ENCODE data around the gene BRD9.

BRD9 gene

GRCh38 chr5:878125-878524, 14.5 kb downstream of the BRD9 start:
- no peak for DNase-seq (ENCODE audit: low read depth in 2 of 2)

- no peak for DNase-seq (ENCODE audit: low read depth in 2 of 2)
Measured at GRCh38 chr5:876398-877365, 15.9 kb downstream of the BRD9 start.

DNA sequence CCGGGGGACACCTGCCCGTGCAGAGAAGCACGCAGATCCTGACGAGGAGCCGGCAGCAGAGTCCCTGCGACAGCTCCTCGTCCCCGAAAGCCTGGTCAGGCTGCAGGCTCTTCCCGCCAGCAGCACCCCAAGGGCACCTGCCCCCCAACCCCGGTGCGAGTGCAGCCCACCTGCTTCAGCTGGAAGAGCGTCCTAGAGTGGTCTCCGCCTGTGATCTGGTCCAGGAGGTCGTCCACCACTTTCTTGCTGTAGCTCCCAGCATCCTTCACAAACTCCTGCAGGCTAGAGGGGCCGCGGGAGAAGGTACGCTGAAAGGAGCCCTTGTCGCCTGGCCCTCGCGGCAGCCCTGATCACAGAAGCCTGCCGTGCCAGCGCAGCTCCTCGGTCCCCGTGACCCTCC, 16.7 kb downstream of the BRD9 start:
- DNase-seq (ENCODE audit: low read depth in 2 of 2), result no peak

DNA sequence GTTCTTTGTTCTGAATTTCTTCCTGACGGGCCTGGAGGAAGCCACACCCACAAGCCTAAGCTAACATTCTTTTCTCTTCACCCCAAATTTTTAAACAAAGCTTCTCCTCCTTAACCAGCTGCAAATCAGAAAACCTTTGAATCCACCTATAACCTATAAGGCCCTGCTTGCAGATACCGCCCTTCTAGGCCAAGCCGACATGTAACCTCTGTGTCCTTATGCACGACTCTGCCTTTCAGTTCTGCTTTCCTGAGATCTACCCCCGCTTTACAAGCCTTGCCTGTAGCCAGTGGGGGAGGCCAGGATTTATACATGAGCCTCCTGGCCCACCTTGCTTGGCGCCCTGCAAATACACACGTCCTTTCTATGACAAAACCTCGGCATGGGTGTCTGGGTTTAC, 19.3 kb downstream of the BRD9 start:
- no peak for DNase-seq (ENCODE audit: low read depth in 2 of 2)

- no peak for DNase-seq (ENCODE audit: low read depth in 2 of 2)
Measured at GRCh38 chr5:872301-872700, 20.3 kb downstream of the BRD9 start.

DNA sequence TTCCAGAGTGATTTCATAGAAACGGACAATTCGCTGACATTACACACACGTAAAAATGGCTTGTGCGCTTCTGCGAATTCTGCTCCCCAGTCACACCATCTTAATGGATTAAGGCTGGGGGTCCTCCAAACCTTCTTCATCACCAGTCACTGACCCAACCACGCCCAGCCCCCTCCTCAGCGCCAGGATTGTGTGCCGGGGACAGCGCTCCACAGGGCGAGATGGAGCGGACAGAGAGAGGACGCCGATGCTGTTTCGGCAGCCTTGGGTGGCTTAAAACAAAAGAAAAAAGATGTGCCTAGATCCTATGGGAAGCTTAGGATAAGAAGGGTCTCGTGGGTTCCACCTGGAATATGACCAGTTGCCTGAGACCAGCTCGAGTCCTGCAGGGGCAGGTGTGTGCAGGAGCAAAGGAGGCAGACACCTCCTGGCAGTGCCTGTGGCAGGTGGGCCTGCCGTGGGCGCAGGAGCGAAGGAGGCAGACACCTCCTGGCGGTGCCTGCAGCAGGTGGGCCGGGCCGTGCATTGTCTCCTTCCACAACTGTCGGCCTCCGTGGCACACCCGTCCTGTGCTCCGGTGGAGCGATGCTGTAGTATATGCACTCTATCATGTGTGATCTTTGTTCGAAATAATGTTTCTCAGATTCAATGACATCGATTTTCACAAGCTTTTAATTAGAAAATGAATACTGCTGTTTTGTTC, 20.9 kb downstream of the BRD9 start:
- no peak for DNase-seq (ENCODE audit: low read depth in 2 of 2)

- DNase-seq (ENCODE audit: low read depth in 2 of 2), result no peak
Measured at GRCh38 chr5:870956-871355, 21.6 kb downstream of the BRD9 start.

- no peak for DNase-seq (ENCODE audit: low read depth in 2 of 2)
Measured at GRCh38 chr5:868428-869135, 24.0 kb downstream of the BRD9 start.

DNA sequence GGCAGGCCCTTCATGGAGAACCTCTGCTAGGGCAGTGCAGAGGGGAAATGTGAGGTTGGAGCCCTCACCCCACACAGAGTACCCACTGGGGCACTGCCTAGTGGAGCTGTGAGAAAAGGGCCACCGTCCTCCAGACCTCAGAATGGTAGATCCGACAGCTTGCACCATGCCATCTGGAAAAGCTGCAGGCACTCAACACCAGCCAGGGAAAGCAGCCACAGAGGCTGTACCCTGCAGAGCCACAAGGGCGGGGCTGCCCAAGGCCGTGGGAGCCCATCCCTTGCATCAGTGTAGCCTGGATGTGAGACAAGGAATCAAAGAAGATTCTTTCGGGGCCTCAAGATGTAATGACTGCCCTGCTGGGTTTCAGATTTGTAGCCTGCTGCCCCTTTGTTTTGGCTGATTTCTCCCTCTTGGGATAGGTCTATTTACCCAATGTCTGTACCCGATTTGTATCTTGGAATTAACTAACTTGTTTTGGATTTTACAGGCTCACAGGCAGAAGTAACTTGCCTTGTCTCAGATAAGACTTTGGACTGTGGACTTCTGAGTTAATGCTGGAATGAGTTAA, 25.2 kb downstream of the BRD9 start:
- DNase-seq (ENCODE audit: low read depth in 2 of 2), result no peak

DNA sequence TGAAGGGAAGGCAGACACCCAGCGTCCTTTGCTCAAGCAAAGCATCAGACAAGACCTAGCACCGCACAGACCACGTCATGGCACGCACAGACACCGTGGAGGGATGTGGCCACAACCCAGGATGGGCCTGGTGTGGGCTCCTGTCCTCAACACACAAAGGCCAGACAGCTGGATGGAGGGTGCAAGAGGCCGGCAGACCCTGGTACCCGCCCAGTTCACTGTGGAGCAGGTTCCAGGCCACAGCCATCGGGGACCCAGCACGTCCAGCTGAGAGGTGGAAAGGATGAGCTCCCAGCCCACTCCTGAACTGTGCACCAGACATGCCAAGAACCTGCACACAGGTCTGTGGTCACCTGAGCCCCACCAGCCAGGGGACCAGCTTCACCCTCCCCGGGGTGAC, 26.8 kb downstream of the BRD9 start:
- no peak for DNase-seq (ENCODE audit: low read depth in 2 of 2)

- DNase-seq (ENCODE audit: low read depth in 2 of 2), result no peak
Measured at GRCh38 chr5:865168-865521, 27.5 kb downstream of the BRD9 start.

DNA sequence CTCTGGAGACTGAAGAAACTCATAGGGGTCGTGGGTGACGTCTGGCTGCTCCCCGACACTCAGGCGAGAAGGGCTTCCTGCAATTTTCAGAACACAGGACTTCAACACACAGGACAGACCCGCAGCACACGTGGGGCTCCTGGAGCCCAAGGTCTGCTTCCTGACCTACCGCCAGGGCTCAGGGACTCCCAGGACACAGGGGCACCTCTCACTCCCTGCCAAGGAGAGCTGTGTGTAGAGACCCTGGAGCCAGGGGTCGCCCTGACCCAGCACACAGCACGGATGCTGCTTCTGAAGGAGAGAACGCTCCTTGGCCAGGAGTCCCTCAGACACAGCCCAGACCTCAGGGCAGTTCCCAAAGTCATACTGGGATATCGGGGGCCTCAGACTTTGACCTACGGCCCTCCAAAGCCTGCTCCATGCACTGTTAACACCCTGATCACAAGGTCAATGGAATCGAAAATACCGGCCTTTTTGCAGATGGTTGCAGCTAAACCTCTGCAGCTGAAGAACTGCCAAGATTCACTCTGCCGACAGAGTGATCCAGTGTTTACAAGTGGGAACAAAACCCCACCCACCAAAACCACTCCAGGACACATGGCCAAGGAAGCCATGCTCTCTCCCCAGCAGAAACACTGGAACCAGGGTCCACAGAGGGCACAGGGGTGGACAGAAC, 28.0 kb downstream of the BRD9 start:
- DNase-seq (ENCODE audit: low read depth in 2 of 2), result no peak

DNA sequence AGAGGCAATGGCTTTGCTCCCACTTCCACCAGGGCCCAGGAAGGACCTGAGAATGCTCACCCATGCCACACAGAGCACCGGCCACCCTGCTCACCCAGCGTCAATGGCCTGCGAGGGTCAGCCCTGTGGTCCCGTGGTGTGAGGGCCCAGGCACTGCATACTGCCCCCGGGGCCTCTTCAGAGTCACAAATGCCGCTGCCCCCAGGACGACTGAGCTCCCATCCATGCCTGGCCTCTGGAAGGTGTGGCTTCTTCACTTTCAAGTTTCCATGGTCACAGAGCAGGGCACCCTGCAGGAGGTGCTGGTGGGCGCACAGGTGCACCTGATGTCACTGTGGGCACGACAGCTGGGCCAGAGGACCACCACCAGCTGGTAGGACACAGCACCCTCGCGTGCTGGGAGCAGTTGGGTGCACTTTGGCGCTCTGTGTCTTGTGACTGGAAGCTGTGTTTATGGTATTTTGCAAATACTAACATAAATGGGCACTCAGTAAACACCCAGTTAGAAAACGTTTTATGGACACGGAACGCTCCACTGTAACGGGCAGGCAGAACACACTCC, 29.3 kb downstream of the BRD9 start:
- no peak for DNase-seq (ENCODE audit: low read depth in 2 of 2)

DNA sequence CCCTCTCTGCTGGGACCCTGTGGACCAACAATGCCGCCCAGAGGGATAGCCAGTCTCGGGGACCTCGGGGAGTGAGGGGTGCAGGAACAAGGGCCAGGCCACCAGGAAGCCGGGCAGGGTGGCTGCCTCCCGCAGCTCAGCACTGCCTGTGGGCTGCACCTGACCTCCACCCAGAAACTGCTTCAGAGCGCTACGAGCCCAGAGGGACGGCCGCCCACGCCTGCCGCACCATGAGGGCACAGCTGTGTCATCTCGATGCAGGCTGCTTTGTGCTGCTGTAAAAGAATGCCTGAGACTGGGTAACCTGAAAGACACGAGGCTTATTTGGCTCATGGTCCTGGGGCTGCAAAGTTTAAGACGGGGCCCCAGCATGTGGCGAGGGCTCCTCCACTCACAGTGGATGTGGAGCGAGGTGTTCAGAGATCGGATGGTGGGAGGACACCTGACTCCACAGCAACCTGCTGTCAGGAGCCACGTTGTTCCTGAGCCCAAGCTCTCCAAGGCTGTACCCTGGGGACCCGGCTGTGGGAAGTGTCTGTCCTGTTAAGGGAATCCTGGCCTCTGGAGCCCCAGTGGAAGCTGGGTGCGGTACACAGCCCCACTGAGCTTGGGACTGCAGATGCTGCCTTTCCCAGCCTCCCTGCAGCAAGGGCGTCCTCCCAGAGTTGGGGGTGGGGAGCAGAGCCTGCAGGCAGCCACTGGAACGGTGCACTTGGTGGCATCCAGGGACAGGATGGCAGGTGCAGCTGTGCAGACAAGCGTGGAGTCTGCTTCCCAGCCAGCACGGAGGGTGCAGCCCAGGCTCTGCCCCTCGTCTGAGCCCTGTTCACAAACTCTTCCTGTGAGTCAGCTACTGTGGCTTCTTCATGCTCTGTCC, 30.0 kb downstream of the BRD9 start:
- DNase-seq (ENCODE audit: low read depth in 2 of 2), result no peak

- no peak for DNase-seq (ENCODE audit: low read depth in 2 of 2)
Measured at GRCh38 chr5:861442-862366, 30.9 kb downstream of the BRD9 start.

DNA sequence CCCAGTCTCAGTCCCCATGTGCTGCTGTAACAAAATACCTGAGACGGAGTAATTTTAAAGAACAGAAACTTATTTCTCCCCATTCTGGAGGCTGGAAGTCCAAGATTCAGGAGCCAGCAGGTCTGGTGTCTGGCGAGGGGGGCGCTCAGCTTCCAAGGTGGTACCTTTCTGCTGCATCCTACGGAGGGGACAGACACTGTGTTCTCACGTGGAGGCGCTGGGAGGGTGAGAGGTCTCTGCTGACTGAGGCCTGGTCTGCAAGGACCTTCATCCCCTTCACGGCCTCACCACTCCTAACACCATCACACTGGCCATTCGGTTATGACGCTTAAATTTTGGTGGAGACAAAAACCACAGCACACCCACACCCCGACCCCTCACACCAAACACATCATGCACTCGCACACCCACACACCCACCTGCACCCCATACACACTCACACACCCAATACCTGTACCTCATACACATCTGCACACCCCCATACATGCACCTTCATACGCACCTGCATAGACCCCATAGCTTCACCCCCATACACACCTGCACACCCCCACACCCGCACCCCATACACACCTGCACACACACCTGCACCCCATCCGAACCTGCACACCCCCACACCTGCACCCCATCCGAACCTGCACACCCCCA, 32.0 kb downstream of the BRD9 start:
- DNase-seq (ENCODE audit: low read depth in 2 of 2), result no peak

- DNase-seq (ENCODE audit: low read depth in 2 of 2), result no peak
Measured at GRCh38 chr5:859798-860296, 32.8 kb downstream of the BRD9 start.

DNA sequence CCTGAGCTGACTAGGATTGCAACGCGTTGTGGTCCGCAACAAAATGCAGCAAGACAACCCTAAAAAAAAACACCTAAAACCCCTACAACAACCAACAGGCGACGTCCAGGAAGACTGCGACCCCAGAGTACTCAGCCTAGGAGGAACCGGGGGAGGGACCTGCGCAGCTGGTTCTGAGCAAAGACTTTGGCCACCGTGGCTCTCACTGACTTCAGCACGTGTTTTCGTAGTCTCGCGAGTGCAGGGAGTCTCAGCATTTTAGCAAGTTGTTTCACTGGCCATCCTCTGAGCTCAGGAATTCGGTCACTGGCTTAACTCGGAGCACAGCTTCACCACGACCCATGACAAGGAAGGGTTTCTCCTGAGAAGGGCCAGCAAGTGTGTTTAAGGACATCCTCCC, 33.2 kb downstream of the BRD9 start:
- no peak for DNase-seq (ENCODE audit: low read depth in 2 of 2)

DNA sequence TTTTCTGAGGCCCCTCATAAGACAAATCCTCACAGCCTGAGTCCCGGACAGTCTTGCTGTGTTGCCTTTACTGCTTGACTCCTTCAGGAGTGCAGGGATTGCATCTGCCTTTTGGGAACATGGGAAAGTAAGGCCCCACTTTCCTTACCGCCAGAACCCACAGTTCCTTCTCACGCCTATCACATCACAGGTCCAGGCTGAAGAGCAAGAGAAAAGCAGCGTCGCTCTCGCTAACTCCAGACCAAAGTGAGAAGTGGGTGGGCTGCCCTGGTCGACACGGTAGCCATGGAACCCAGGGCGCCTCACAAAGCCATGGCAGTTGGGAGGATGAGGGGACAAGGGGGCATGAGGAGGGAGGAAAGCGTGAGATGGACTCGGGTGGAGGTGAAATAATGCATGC, 33.9 kb downstream of the BRD9 start:
- no peak for DNase-seq (ENCODE audit: low read depth in 2 of 2)

Measured in activated CD8-positive, alpha-beta memory T cell treated with anti-CD3 and anti-CD28 coated beads for 4 hours (primary cell).